ENCODE measurements around the gene TRAPPC5.
"Not testable (repeated sequence)": the region's sequence is repeated elsewhere in the genome, so short reads cannot be mapped to it uniquely, and the experiment has no call there.

TRAPPC5 gene

GRCh38 chr19:7640803-7641202, 39.8 kb upstream of the TRAPPC5 start:
- no peak for DNase-seq
- Histone ChIP-seq H3K27me3 (replicated peaks) (no peaks in the 10 kb centered on the region), H3K36me3 (replicated peaks) (no peaks in the 10 kb centered on the region), H3K4me3 (ENCODE audit: low read depth, low read length) (no peak overlapping the region), H3K27ac (no peak overlapping the region)
- in situ Hi-C loops (cut with HindIII; ENCODE audit: low pct_ligation_motif_present, low sequenced_read_pairs), result no loop called here
- TF ChIP-seq, protein P1, sequence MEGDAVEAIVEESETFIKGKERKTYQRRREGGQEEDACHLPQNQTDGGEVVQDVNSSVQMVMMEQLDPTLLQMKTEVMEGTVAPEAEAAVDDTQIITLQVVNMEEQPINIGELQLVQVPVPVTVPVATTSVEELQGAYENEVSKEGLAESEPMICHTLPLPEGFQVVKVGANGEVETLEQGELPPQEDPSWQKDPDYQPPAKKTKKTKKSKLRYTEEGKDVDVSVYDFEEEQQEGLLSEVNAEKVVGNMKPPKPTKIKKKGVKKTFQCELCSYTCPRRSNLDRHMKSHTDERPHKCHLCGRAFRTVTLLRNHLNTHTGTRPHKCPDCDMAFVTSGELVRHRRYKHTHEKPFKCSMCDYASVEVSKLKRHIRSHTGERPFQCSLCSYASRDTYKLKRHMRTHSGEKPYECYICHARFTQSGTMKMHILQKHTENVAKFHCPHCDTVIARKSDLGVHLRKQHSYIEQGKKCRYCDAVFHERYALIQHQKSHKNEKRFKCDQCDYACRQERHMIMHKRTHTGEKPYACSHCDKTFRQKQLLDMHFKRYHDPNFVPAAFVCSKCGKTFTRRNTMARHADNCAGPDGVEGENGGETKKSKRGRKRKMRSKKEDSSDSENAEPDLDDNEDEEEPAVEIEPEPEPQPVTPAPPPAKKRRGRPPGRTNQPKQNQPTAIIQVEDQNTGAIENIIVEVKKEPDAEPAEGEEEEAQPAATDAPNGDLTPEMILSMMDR (IDR thresholded peaks at IDR 0.05; ENCODE audit: low read depth, low read length, missing control alignments), result no peak

DNA sequence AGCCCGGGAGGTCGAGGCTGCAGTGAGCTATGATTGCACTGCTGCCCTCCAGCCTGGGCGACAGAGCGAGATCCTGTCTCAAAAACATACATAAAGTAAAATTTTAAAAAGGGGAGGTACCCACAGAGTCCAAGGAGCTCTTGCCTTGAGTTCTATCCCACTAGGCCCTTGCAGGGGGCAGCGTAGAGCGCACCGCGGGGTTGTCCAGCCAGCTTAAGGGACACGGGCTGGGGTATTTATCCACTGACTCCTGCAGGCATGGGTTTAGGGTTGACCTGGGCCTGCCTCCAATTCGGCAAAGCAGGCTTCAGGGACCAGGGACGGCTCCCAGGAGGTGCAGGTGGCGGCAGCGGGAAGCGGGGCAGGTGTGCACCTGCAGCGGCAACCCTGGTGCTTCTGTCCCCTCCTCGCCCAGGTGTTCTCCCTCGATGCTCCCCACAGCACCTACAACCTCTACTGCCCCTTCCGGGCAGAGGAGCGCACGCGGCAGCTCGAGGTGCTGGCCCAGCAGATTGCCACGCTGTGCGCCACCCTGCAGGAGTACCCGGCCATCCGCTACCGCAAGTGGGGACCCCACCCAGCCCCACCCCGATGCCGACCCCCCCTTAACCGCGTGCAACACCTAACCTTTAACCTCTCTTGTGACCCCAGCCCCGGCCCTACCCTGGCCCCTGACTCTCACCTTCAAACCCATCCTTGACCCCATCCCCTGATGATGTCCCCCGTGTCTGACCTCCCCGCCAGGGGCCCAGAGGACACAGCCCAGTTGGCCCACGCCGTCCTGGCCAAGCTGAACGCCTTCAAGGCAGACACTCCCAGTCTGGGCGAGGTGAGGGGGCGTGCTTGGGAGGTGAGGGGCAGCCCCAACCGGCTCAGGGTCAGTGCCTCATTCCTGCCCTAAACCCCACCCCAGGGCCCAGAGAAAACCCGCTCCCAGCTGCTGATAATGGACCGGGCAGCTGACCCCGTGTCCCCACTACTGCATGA, 39.0 kb upstream of the TRAPPC5 start:
- no peak for DNase-seq
- no peak overlapping the region for H3K4me3 ChIP-seq (ENCODE audit: low read depth, low read length)
- TF ChIP-seq, protein P1 (IDR thresholded peaks at IDR 0.05; ENCODE audit: low read depth, low read length, missing control alignments), result no peak
- no peaks in the 10 kb centered on the region for H3K36me3 ChIP-seq (replicated peaks)
- in situ Hi-C loops (cut with HindIII; ENCODE audit: low pct_ligation_motif_present, low sequenced_read_pairs), result no loop called here
- H3K27me3 ChIP-seq (replicated peaks), result no peaks in the 10 kb centered on the region
- H3K27ac ChIP-seq, result no peak overlapping the region

GRCh38 chr19:7642295-7643030, 38.2 kb upstream of the TRAPPC5 start:
- in situ Hi-C loops (cut with HindIII; ENCODE audit: low pct_ligation_motif_present, low sequenced_read_pairs), result no loop called here
- H3K27ac ChIP-seq, result no peak overlapping the region
- H3K4me3 ChIP-seq (ENCODE audit: low read depth, low read length), result no peak overlapping the region
- TF ChIP-seq, protein P1 (IDR thresholded peaks at IDR 0.05; ENCODE audit: low read depth, low read length, missing control alignments), result no peak
- no peaks in the 10 kb centered on the region for H3K27me3 ChIP-seq (replicated peaks)
- no peak for DNase-seq
- no peaks in the 10 kb centered on the region for H3K36me3 ChIP-seq (replicated peaks)

- TF ChIP-seq, protein P1 (IDR thresholded peaks at IDR 0.05; ENCODE audit: low read depth, low read length, missing control alignments), result no peak
- no peaks in the 10 kb centered on the region for H3K27me3 ChIP-seq (replicated peaks)
- no peak overlapping the region for H3K27ac ChIP-seq
- in situ Hi-C loops (cut with HindIII; ENCODE audit: low pct_ligation_motif_present, low sequenced_read_pairs), result no loop called here
- no peak for DNase-seq
- no peak overlapping the region for H3K4me3 ChIP-seq (ENCODE audit: low read depth, low read length)
- H3K36me3 ChIP-seq (replicated peaks), result no peaks in the 10 kb centered on the region
Measured at GRCh38 chr19:7643031-7643415, 37.6 kb upstream of the TRAPPC5 start.

GRCh38 chr19:7643629-7644549, 36.7 kb upstream of the TRAPPC5 start:
- DNase-seq; H3K27ac ChIP-seq; H3K4me3 ChIP-seq (ENCODE audit: low read depth, low read length); H3K27me3 ChIP-seq (replicated peaks); in situ Hi-C loops (cut with HindIII; ENCODE audit: low pct_ligation_motif_present, low sequenced_read_pairs); H3K36me3 ChIP-seq (replicated peaks): not testable (repeated sequence)

Measured in brain microvascular endothelial cell (primary cell).